Right lobe of liver (tissue), 6 donors: ENCODE results near the gene ACTL7B. TPM values are rescaled to one million over a fixed set of nuclear protein-coding genes. Genes with fewer than 3 reads are reported as not detected.
A peak's percentile ranks its signal among the peaks of the same experiment; 100 is the strongest.

Source experiments
- ATAC-seq, 4 donors: fragments of 200-7000 bp; cut with Tn5 transposase; one replicate each; pipeline ENCODE4 v1.9.1; 2020; ENCODE audit warnings: mild to moderate bottlenecking in 4 of 4, moderate library complexity in 4 of 4
- DNase-seq, 3 donors: peaks; one replicate each; pipeline ENCODE4 v3.0.0-alpha.2; 2020
- H3K27ac ChIP-seq, 3 donors: fragments of 200-600 bp; one replicate each; pipeline ENCODE4 v1.8.0; 2022
- H3K27me3 ChIP-seq, 2 donors: fragments of 200-600 bp; one replicate each; pipeline ENCODE4 v1.8.0; 2022
- H3K36me3 ChIP-seq, 4 donors: fragments of 200-600 bp; sonication (generic) in 1 of 4; one replicate each; pipeline versions ENCODE4 v1.5.1 to v1.8.0; 2017 to 2022; ENCODE audit warnings: control low read depth in 1 of 4
- H3K4me1 ChIP-seq, 4 donors: fragments of 200-600 bp; sonication (generic) in 1 of 4; one replicate each; pipeline versions ENCODE4 v1.5.1 to v1.8.0; 2017 to 2022; ENCODE audit warnings: control low read depth in 1 of 4
- H3K4me3 ChIP-seq, 3 donors: fragments of 200-600 bp; one replicate each; pipeline ENCODE4 v1.8.0; 2022
- H3K9me3 ChIP-seq, 4 donors: fragments of 200-600 bp; sonication (generic) in 1 of 4; one replicate each; pipeline versions ENCODE4 v1.5.1 to v1.8.0; 2017 to 2022; ENCODE audit warnings: control low read depth in 1 of 4
- CTCF ChIP-seq, 4 donors: fragments of 200-600 bp in 3 of 4; fragments of 450-650 bp in 1 of 4; IDR thresholded peaks; one replicate each; pipeline versions ENCODE4 v1.5.1 to v1.8.0; 2016 to 2022; ENCODE audit warnings: antibody characterized with exemption in 4 of 4, mild to moderate bottlenecking in 2 of 4
- POLR2A ChIP-seq: fragments of 450-650 bp; IDR thresholded peaks from one replicate; pipeline ENCODE4 v1.6.1; 2017; ENCODE audit warnings: antibody characterized with exemption, mild to moderate bottlenecking
- WGBS: methylation state at CpG from one replicate; pipeline ENCODE4 v1.1.6; 2018; ENCODE audit warnings: low coverage, low lambda C conversion rate; ENCODE audit not compliant: insufficient coverage; ENCODE audit errors: missing lambda C conversion rate; 5-methylcytosine and 5-hydroxymethylcytosine counted together
- intact Hi-C, 2 donors: fragments of 100-400 bp; cut with DNase I; formaldehyde crosslinking; loops; one replicate each; pipeline versions ENCODE4 v1.11.2 to v1.14.1; 2022
- total RNA-seq, 6 experiments: library from RNA; depleted of rRNA in 2 of 6; stranded (reverse); fragments of >200 nt in 2 of 6; fragmentation: NEBNext Ultra II Directional in 3 of 6; extraction: Animal tissue kit (Norgen Biotek cat#: 25700) in 3 of 6; gene quantifications; one replicate each; pipeline versions ENCODE4 v1.1.0 to v1.2.4, GENCODE V29; 2016 to 2023
- donor health status: DM: no; HTN: yes; CAD: no.
- donor health status: DM: no; HTN: no; CAD: no.
- donor health status: DM: no; HTN: no; CAD: no.
- donor health status: DM: no; HTN: yes; CAD: no.
- donor health status: DM: no; HTN: yes; CAD: no.

The ACTL7B gene
- total RNA-seq, 6 experiments from 2014 or later = not detected

- WGBS = 59% methylated on average over 2 of the region's 2 CpGs
- H3K27ac ChIP-seq = no peak overlapping the region
- DNase-seq (no peak), ATAC-seq (no peak)
- H3K36me3 ChIP-seq = no peaks in the 10 kb centered on the region
- H3K9me3 ChIP-seq = no peaks in the 10 kb centered on the region
- TF ChIP-seq CTCF (IDR thresholded peaks at IDR 0.05) (no peak), POLR2A (no peak)
- H3K4me3 ChIP-seq = no peak overlapping the region
- peaks cover 0 to 21% (median 8%) of the 10 kb centered on the region in 4 donors for H3K4me1 ChIP-seq
- H3K27me3 ChIP-seq = no peaks in the 10 kb centered on the region
- intact Hi-C loops = no loop called here
Measured at GRCh38 chr9:108866001-108866420, 10.2 kb upstream of the ACTL7B start.

- 30% methylated on average over 3 of the region's 4 CpGs for WGBS
- peak in 1 of 4 donors; percentile 5 for ATAC-seq
- intact Hi-C loops = no loop called here
Measured at GRCh38 chr9:108865037-108865436, 9.3 kb upstream of the ACTL7B start.

DNA sequence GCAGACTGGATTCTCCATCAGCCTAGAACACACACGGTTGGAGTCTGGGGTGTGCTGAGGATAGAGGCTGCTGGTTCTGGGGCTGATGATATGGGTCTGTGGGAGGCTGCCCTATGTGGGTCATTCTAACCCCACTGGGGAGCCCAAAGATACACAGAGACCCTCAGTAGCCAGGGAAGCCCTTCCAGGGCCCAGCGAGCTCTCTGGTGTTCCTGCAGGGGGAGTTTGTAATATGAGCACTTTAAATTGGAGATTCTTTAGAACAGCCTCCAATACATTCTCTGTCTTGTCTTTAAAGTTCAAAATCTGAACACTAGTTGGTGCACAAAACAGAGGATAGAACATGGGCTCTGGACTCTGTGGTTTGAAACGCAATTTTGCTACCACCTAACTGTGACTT lies 8.7 kb upstream of the ACTL7B start:
- TF ChIP-seq CTCF (IDR thresholded peaks at IDR 0.05) (no peak), POLR2A (no peak)
- 94% methylated on average over 2 of the region's 3 CpGs for WGBS
- H3K9me3 ChIP-seq = no peaks in the 10 kb centered on the region
- no peak overlapping the region for H3K27ac ChIP-seq
- no peak overlapping the region for H3K4me3 ChIP-seq
- no peak for DNase-seq
- peaks cover 0 to 11% (median 5%) of the 10 kb centered on the region in 4 donors for H3K4me1 ChIP-seq
- H3K36me3 ChIP-seq = no peaks in the 10 kb centered on the region
- H3K27me3 ChIP-seq = no peaks in the 10 kb centered on the region
- intact Hi-C loops = no loop called here
- ATAC-seq = no peak

More at GRCh38 chr9:108865037-108865436, 9.3 kb upstream of the ACTL7B start:
- no peaks in the 10 kb centered on the region for H3K27me3 ChIP-seq
- no peaks in the 10 kb centered on the region for H3K36me3 ChIP-seq
- DNase-seq = no peak
- no peak overlapping the region for H3K27ac ChIP-seq
- no peak for TF ChIP-seq POLR2A
- no peak for TF ChIP-seq CTCF (IDR thresholded peaks at IDR 0.05)
- H3K4me1 ChIP-seq = peaks cover 0 to 16% (median 7%) of the 10 kb centered on the region in 4 donors
- H3K9me3 ChIP-seq = no peaks in the 10 kb centered on the region
- no peak overlapping the region for H3K4me3 ChIP-seq

DNA sequence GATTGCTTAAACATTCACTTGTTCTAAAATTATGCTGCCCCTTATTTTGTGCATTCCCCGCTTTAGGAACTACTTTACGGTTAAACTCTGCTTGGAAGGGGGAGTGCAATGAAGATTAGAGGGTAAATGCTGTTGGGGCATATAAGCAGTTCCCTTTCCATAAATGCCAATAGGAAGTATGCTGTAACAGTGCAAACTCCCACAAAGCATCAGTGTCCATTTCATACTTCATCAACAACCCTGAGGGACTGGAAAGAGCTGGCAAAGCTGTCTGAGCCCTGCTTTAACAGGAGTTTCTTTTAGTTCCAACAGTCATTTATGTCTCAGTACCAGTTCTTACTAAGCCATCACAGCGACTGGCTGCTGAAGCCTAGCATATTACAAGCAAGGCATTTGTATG lies 8.1 kb upstream of the ACTL7B start:
- no peak for ATAC-seq

More for the DNA sequence above, 8.1 kb upstream of the ACTL7B start:
- peaks cover 0 to 8% (median 3%) of the 10 kb centered on the region in 4 donors for H3K4me1 ChIP-seq
- no peaks in the 10 kb centered on the region for H3K36me3 ChIP-seq
- no peak overlapping the region for H3K4me3 ChIP-seq
- DNase-seq = no peak
- intact Hi-C loops = no loop called here
- WGBS = 86% methylated on average over 3 of the region's 3 CpGs
- no peak for TF ChIP-seq POLR2A
- TF ChIP-seq CTCF (IDR thresholded peaks at IDR 0.05) = no peak
- H3K9me3 ChIP-seq = no peaks in the 10 kb centered on the region
- H3K27me3 ChIP-seq = no peaks in the 10 kb centered on the region
- H3K27ac ChIP-seq = no peak overlapping the region
